UCSD-AML1 (cell line): ENCODE measurements around the gene LRMDA.
"Not testable (repeated sequence)": the region's sequence is repeated elsewhere in the genome, so short reads cannot be mapped to it uniquely, and the experiment has no call there.

Source experiments
- DNase-seq: peaks from one replicate; lab custom pipeline; 2025; ENCODE audit not compliant: unreplicated experiment; lab: John Stamatoyannopoulos, UW

LRMDA gene

DNA sequence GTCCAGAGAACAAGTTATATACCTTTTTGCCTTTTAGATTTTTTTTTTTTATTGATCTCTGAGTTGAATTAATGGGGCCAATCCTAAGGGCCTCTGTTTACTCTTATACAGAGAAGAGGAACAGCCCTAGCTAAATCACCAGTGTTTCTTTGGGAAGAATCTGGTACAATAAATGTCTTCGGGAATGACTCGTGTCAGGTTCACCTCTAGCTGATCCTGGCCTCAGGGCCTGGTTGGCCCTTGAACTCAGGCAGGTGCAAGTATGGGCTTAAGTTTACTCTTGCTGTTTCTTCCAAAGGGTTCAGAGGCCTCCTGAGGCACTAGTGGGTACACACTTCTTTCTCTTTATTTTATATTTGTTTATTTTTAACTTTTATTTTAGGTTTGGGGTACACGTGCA, 71.0 kb downstream of the LRMDA start:
- no peak for DNase-seq

DNA sequence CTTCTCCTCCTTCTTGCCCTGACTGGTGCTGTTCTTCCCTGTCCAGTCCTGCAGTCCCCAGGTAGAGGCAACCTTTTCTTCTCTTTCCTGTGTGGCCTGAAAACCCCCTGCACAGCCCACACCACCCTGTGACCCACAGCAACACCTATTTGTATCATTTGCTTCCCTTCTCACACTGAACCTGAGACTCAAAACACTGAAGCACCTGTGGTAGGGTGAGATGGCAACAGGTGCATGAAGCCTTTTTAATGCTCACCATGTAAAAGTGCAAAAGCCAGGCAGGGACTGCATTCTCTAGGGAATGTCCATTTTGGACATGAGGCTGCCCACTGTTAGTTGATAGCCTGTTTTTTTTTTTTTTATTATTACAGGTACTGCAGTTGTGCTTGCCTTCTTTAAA, 71.4 kb downstream of the LRMDA start:
- DNase-seq = no peak

DNA sequence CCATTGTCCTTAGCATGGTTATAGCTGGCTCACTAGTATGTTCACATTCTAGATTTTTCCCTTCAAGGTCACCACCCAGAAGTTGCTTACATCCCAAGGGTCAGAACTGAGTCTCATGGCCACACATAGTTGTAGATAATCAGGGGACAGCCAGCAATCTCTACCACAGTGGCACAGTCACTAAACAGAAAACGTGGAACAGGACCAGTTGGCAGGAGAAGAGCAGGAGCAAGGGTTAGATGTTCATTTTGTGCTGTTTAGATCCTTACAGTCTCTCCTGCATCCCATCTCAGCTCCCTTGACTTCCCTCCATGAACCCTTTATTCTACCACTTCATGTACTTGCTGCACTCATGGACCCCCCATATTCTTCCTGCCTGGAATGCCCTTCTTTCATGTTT, 73.9 kb downstream of the LRMDA start:
- DNase-seq = no peak

DNA sequence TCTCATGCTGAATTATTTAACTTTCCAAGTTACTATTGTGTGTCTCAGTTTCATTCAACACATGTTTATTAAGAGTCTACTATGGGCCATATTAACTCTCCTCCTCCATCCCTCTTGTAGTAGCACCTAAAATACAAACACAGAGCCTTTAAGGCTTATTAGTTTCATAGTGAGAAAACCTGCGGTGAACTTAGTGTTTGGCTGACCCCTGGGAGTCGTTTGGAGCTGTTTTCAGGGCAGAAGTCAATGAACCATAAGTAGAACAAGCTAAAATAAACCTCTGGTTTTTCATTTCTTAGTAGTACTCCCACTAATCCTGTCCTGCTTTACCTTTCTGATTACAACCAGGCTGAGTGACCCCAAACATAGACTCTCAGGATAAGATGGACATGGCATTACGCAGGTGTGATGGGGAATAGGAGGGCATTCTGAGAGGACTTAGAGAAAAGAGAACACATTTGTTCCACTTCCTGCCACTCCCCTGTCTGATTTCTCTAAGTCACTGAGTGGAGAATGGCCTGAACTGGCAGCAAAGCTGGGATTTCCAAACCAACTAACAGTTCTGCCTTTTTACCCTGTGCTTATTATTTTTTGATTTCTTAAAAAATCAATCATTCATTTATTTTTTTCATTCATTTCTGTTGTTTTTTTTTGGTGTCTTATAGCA, 74.5 kb downstream of the LRMDA start:
- no peak for DNase-seq

DNA sequence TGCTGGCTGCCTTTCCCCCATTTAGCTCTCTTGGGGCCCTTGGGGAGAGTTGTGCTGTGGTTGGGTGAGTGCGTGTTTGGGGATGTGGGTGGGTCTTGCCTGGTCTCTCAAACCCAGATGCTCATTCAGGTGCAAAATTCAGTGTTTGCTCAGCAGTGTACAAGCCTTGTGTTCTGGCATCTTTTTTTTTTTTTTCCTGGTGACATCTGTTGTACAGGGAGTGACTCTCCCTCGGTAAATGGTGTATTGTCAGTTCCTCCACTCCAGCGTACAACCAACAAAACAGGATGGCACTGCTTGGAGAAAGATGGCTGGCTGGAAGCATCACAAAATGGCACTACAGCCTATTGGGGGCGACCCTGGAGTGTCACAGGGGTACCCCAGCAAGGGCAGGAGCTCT, 75.5 kb downstream of the LRMDA start:
- no peak for DNase-seq

DNA sequence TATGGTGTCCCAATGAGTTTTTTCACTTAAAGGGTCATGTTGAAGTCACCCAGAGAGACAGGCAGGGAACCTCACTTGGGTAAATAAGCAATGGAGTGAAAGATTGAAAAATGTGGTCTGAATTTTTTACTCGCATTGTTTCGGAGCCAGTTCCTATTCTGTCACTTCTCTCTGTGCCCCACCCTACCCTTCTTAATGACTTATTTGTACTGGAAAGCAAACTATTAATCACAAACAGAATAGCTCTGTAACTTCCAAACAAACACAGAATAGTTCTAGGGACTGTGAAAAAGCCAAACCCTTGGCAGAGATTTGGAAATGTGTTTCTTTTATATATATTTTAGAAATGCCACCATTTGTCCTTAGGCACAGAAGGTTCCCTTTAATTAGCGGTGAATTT, 76.0 kb downstream of the LRMDA start:
- no peak for DNase-seq

DNA sequence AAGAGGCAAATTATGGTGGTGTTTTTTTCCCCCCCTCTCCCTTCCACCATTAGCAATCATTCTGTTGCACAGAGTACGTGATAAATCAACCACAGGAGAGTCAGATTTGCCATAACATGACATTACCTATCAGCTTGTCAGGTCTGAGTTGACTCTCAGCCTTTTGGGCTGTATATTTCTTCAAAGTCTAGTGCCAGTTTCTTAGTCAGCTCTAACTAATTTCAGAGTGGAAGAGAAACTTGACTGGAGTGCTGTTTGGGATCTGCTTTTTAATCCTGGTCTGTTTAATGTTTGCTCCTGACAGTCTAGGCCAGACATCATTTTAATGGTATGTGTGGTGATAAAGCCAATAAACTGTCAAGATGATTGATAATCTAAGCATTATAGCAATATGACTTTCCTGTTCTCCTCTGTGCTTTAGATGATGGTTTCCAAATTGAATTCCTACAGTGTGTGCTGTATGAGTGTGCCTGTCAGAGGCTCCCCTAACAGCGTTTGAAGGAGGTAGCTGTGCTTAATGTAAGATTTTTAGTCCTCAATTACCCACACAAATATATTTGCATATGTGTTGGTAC, 76.9 kb downstream of the LRMDA start:
- no peak for DNase-seq

DNA sequence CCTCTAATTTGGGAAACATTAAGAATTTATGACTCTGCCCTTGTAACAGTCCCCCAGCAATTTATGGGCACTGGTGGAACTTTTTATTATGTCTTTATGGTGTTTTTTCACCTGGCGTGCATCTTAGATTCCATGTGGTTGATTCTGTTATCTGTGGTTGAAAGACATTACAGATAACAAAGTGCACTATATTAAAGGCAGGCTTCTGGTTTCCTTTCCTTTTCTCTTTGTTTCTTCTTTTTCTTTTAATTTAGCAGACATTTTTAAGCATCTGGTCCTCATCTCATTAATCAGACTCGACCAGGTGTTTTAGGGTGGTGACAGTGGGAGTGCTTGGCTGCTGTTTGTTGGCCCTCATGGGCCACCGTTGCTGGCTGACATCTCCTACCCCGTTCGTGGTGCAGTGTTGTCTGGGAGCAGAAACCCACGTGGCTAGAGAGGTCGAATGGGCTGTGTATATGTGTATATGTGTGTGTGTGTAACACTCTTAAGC, 77.4 kb downstream of the LRMDA start:
- DNase-seq = no peak

DNA sequence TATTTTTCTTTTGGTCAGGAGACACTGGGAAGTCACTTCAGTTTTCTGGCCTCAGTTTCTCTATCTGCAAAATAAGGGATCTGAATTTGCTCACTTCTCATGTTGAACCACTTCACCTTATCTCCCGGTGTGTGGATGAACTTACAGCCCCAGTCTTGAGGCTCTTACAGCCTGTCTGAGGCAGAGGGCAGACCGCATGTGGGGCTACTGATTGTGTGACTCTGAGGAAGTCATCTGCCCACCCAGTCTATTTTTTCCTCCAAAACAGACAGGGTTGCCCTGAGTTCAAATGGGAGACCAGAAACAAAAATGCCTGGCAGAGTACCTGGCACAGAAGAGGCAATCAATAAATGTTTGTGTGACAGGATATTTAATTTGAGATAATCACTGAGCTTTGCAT, 78.3 kb downstream of the LRMDA start:
- DNase-seq = no peak

DNA sequence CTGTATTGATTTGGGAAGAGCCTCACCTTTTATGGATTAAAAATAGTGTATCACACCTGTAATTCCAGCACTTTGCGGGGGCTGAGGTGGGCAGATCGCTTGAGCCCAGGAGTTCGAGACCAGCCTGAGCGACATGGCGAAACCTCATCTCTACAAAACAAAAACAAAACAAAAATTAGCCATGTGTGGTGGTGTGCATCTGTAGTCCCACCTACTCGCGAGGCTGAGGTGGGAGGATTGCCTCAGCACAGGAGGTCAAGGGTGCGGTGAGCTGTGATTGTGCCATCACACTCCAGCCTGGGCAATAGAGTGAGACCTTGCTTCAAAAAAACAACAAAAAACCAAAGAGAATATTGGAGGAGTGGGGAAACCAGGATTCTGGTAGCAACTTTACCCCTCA, 79.6 kb downstream of the LRMDA start:
- no peak for DNase-seq

DNA sequence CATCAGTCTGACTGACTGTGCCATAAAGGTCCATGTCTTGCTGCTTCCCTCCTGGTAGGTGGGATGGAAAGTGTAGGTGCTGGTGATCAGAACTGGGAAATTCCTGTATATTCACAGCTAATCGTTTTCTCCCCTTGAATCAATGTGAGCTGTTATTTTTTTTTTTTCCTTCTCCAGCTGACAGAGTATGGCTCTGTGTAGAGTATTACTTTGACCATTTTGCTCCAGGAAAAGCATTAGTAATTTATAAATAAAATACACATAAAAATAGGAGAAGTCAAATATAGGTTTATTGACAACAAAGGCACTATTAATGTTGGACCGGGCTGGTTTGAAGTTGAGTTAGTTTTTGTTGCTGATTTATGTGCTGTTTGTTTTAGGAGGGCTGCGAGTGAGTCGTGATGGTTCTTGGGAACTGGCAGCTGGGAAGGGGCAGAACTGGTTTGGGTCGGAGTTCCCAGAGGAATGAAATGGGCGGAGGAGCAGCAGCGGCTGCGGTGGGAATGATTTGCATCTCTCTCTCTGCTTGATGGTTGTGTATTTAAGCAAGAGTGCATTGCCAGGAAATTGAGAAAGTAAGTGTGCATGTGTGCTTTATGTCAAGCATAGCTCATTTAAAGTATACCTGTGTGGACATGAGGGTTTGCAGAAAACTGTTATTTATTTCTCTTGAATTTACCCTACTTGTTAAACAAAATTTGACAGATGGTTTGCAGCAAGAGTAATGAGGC, 80.9 kb downstream of the LRMDA start:
- DNase-seq = no peak

DNA sequence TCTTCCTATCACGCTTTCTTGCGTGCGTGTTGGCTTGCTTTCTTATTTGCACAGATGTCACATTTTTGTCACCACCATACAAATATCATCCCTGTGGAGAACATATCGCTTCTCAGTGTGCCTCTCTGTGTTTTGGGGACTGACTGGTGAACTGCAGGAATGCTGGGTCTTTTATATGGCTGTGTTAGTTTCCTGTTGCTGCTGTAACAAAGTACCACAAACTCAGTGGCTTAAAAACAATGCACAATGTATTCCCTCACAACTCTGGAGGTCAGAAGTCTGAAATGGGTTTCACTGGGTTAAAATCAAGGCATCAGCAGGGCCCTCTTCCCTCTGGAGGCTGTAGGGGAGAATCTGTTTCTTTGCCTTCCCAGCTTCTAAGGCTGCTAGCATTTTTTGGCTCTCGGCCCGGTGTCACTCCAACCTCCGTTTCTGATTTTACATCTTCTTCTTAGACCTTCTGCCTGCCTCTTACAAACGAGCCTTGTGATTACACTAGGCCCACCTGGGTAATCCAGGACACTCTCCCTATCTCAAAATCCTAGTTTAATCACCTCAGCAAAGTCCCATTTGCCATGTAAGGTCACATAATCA, 82.0 kb downstream of the LRMDA start:
- DNase-seq = no peak

DNA sequence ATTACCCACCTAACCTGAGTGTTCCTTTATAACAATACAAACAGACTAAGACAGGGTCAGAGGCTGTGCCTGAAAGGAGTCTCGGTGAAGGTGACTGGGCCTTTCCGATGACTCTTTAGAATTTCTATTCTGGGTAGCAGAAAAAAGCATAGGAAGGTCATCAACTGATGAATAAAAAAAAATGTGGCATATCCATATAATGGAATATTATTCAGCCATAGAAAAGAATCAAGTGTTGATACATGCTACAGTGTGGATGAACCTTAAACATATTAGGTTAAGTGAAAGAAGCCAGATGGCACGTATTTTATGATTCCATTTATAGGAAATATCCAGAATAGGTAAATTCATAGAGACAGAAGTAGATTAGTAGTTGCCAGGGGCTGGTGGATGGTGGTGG, 83.4 kb downstream of the LRMDA start:
- no peak for DNase-seq

DNA sequence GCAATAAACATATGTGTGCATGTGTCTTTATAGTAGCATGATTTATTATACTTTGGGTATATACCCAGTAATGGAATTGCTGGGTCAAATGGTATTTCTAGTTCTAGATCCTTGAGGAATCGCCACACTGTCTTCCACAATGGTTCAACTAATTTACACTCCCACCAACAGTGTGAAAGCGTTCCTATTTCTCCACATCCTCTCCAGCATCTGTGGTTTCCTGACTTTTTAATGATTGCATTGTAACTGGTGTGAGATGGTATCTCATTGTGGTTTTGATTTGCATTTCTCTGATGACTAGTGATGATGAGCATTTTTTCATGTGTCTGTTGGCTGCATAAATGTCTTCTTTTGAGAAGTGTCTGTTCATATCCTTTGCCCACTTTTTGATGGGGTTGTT, 84.7 kb downstream of the LRMDA start:
- not testable (repeated sequence) for DNase-seq

DNA sequence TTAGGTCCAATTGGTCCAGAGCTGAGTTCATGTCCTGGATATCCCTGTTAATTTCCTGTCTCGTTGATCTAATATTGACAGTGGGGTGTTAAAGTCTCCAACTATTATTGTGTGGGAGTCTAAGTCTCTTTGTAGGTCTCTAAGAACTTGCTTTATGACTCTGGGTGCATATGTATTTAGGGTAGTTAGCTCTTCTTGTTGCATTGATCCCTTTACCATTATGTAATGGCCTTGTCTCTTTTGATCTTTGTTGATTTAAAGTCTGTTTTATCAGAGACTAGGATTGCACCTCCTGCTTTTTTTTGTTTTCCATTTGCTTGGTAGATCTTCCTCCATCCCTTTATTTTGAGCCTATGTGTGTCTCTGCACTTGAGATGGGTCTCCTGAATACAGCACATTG, 87.8 kb downstream of the LRMDA start:
- DNase-seq = not testable (repeated sequence)

DNA sequence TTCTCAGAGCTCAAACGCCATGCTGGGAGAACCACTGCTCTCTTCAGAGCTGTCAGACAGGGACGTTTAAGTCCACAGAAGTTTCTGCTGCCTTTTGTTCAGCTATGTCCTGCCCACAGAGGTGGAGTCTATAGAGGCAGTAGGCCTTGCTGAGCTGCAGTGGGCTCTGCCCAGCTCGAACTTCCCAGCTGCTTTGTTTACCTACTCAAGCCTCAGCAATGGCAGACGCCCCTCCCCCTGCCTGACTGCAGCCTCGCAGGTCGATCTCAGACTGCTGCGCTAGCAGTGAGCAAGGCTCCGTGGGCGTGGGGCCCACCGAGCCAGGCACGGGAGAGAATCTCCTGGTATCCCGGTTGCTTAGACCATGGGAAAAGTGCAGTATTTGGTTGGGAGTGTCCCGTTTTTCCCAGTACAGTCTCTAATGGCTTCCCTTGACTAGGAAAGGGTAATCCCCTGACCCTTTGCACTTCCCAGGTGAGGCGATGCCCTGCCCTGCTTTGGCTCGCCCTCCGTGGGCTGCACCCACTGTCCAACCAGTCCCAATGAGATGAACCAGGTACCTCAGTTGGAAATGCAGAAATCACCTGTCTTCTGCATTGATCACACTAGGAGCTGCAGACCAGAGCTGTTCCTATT, 89.9 kb downstream of the LRMDA start:
- DNase-seq = not testable (repeated sequence)

DNA sequence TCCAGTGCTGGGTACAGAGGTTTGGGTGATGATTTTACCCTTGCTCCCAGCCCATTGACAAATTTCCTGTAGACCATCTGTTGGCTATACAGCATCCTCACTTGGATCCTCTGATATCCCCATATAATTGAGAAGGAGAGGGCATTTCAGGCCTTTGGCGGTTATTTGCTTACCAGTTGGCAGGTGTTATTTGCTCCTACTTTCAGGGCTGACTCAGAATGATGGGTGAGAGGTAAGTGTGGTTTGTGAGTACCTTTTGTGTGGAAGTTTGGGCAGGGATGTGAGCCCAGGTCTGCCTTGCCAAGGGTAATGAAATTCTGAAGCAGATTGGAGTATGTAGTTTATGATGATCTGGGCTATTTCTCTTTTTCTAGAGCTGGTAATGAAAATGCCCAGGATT, 93.6 kb downstream of the LRMDA start:
- no peak for DNase-seq

DNA sequence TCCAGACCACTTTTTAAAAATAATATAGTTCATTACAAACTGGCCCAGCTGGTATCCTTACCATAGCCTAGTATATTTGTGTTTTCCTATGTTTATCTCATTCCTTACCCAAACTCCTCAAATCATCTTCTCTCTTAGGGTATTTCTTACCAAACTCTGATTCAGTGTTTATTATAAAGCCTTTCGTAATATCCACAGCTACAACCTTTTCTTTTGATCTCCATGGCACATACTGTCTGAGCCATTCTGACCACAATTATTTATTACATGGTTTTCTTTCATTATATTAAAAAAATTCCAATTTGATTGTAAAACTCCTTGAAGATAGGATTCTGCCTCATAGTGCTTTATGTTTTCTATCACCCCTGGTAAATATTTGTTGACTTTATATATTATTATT, 94.2 kb downstream of the LRMDA start:
- DNase-seq = no peak

DNA sequence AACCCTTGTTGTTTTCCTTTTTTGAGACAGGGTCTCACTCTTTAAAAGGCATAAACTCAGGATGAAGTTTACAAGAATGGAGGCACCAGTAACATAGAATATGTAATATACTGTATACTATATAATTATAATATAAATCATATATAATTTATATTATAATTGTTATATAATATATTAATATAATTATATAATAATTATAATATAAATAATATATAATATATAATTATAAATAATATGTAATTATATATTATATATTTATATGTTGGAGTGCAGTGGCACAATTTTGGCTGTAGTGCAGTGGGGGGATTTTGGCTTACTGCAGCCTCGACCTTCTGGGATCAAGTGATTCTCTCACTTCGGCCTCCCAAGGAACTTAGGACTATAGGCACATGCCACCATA, 96.1 kb downstream of the LRMDA start:
- no peak for DNase-seq

DNA sequence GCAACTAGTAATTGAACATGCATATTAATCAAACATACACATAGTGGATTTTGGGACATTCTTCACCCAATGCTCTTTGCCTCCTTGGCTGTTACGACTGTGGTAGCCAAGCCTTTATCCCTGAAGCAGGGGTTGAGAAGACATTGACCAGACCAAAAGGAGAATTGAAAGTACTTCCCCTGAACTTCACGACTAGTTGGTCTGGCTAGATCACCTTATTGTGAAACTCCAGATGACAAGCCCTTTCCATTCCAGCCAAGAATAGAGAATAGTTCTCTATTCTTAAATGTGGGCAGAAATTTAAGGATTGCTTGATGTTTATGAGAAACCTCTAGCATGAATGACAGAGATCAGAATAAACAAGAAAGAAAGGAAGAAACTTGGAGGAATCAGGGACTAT, 97.0 kb downstream of the LRMDA start:
- no peak for DNase-seq

DNA sequence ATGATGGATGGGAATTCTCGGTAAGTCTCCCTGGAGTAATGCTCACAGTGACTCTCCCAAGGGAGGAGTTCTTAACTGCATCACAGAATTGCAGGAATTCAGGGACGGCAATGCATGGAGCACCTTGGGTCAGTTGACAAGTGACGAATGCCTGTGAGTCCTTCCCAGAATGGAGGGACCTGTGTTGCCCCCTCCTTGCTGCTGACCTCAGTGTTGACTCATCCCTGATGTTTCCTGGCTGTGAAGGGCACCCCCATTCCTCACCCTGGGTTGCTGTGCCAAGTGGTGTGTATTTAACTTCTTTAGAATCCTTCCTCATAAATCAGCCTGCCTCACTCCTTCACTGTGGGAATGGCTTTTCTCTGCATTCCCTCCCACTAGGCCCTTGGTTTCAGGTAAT, 98.9 kb downstream of the LRMDA start:
- no peak for DNase-seq
